HG02610 (cell line): ENCODE results near the gene SMCHD1.
A peak's percentile ranks its signal among the peaks of the same experiment; 100 is the strongest.
"Not testable (repeated sequence)": the region's sequence is repeated elsewhere in the genome, so short reads cannot be mapped to it uniquely, and the experiment has no call there.

Experiments used
- ATAC-seq: cut with Tn5 transposase; IDR thresholded peaks from one replicate; pipeline ENCODE4 v1.9.1; 2021; ENCODE audit warnings: mild to moderate bottlenecking, moderate library complexity; ENCODE audit not compliant: unreplicated experiment

SMCHD1 gene

DNA sequence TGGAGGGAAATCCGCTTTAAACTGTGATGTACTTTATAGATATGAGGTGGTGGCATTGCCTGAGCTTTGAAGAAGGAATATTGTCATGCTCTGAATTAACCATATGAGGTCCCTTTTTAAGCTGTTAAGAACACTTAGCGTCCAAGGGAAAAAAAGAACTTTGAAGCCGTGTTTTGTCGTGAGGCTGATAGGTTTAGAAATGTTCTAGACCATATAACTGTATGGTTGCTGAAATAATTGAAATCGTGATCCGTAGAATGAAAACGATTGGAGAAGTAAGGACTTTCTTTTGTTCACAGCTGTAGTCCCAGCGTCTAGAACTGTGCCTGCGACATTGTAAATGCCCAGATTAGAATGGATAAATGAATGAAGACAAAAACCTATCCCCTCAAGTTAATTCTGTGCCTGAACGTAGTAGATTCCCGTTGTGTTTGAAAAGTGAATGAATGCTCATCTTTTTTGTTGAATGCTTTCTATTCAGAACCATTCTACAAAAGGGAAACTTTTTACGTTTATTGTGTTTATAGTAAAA is 1.5 kb downstream of the SMCHD1 start:
- no peak for ATAC-seq

DNA sequence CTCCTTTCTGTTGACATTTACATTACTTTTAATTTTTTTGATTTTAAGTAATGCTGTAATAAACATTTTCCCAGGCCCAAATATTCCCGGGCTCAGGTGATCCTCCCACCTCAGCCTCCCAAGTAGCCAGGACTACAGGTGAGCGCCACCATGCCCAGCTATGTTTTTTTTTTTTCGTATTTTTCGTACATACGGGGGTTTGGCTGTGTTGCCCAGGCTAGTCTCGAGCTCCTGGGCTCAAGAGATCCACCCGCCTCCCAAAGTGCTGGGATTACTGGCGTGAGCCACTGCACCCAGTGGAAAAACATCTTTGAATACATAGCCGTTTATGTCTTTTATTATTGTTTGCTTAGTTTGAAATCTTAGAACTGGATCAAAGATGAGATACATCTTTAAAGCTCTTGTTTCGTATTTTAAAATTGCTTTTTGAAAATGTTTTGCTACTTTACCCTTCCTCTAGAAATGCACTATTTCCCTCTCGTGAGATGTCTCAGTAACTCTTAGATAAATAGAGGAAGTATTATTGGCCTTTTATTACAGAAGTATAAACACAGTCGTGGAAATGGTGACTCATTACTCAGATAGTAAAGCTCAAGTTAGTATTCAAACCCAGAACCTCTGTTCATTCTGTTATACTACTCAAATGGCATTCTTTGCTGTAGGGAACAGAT is 2.4 kb downstream of the SMCHD1 start:
- ATAC-seq, result no peak

DNA sequence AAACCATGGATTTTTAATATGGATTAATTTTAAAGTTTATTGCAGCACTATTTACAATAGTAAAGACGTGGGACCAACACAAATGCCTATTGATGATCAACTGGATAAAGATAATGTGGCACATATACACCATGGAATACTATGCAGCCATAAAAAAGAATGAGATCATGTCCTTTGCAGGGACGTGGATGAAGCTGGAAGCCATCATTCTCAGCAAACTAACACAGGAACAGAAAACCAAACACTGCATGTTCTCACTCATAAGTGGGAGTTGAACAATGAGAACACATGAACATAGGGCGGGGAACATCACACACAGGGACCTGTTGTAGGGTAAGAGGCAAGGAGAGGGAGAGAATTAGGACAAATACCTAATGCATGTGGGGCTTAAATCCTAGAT is 5.3 kb downstream of the SMCHD1 start:
- not testable (repeated sequence) for ATAC-seq

DNA sequence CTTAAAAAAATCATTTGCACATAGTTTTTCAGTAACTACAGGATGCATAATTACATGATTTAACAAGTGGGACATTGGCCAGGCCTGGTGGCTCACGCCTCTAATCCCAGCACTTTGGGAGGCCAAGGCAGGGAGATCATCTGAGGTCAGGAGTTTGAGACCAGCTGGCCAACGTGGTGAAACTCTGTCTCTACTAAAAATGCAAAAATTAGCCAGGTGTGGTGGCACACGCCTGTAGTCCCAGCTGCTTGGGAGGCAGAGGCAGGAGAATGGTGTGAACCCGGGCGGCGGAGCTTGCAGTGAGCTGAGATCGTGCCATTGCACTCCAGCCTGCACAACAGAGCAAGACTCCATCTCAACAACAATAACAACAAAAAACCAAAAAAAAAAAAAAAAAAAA is 6.8 kb downstream of the SMCHD1 start:
- not testable (repeated sequence) for ATAC-seq

DNA sequence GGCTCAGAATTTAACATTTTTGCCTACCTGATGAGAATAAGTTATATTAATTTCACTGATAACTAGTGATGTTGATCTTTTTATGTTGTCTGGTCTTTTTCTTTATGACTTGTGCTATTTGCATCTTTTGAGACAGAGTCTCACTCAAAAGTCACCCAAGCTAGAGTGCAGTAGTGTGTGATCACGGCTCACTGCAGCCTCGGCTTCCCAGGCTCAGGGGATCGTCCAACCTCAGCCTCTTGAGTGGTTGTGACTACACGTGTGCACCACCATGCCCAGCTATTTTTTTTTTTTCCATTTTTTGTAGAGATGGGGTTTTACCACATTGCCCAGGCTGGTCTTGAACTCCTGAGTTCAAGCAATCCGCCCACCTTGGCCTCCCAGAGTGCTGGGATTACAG is 7.5 kb downstream of the SMCHD1 start:
- ATAC-seq, result peak; percentile 66

DNA sequence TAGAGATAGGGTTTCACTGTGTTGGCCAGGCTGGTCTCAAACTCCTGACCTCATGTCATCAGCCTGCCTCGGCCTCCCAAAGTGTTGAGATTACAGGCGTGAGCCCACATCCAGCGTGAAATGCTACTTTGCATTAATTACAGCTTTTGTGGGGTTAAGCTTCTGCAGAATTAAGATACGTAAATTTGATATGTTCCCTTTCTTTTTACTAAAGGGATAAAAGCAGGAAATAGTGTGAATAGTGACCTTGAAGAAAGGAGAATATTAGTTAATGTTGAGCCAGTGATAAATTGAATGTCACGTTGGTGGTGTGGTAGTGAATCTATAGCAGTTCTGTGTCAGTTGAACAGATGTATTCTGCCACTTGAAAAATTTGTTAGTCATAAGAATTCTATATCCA is 16.9 kb downstream of the SMCHD1 start:
- no peak for ATAC-seq

DNA sequence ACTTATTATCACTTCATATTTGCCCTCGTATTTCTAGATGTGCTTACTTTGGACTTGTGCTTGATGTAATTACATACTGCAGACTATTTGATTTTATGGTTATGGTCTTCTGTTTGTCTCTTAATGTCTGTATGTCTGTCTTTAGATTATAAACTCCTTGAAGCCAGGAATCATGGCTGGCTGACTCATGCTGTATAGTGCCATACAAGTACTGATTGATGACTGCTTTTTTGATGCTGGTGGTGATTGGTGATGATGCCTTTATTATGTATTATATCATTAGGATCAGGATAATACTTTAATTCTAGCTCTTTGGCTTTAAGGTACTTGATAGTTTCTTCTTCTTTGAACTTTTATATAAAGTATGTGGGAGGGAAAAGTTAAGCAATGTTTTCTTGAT is 17.3 kb downstream of the SMCHD1 start:
- ATAC-seq, result no peak

DNA sequence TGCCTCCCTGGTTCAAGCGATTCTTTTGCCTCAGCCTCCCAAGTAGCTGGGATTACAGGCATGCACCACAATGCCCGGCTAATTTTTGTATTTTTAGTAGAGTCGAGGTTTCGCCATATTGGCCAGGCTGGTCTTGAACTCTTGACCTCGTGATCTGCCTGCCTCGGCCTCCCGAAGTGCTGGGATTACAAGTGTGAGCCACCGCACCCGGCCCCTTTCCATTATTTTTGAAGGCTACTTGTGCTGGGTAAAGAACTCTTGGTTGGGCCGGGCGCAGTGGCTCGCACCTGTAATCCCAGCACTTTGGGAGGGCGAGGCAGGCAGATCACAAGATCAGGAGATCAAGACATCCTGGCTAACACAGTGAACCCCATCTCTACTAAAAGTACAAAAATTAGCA is 23.4 kb downstream of the SMCHD1 start:
- ATAC-seq, result not testable (repeated sequence)

DNA sequence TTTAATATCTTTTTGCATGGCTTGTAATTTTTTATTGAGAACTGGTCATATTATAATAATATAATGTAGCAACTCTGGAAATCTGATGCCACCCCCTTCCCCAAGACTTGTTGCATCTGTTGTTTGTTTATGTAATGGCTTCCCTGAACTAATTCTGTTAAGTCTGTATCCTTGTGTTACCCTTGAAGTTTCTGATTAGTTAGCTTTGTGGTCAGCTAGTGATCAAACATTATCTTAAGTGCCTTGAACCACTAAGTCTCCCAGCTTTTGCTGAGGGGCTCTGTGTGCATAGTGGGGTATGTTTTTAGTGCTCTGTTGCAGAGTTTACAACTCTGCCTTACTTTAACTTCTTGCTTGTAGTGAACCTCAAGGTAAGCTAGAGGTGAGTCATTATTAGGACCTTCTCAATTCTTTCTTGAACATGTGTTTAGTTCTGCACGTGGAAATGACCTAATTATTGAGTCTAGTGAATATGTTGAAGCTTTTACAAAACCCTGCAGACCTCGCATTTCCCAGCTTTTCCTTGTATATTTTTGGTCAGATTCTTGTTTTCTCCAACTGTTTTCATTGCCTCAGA is 24.8 kb downstream of the SMCHD1 start:
- no peak for ATAC-seq

DNA sequence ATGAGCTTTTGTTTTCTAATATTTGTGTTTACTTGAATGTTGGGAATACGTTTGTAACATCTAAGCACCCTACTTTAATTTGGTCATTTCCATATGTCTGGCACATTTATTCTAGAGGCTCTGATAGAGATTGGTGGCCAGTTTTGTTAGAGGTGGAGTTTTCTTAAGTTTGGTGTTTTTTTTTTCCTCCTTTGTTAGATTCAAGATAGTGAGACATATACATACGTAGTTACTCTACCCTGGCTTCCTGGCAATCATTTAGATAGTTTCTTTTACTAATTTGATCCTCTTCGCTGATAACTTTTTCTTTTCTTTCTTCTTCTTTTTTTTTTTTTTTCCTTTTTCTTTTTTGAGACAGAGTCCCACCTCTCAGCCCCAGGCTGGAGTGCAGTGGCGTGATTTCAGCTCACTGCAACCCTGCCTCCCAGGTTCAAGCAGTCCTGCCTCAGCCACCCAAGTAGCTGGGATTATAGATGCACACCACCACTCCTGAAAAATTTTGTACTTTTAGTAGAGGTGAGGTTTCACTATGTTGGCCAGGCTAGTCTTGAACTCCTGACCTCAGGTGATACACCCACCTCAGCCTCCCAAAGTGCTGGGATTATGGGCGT is 26.6 kb downstream of the SMCHD1 start:
- ATAC-seq, result no peak

DNA sequence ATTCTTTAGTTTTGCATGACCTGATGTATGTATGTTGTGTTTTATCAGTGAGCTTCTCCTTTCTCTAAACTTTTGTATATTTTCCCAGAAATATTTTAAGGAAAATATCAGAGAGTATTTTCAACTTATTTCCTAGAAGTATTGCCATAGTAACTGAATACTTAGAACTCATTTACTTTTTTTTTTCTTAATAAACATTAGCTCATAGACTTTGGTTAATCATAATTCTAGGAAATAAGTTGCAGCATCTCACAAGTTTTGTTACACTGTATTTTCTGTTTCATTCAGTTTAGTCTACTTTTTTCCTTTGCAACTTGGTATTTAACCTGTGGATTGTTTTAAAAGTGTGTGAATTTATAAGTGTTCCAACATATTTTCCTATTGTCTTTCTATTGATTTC is 27.5 kb downstream of the SMCHD1 start:
- ATAC-seq, result no peak

DNA sequence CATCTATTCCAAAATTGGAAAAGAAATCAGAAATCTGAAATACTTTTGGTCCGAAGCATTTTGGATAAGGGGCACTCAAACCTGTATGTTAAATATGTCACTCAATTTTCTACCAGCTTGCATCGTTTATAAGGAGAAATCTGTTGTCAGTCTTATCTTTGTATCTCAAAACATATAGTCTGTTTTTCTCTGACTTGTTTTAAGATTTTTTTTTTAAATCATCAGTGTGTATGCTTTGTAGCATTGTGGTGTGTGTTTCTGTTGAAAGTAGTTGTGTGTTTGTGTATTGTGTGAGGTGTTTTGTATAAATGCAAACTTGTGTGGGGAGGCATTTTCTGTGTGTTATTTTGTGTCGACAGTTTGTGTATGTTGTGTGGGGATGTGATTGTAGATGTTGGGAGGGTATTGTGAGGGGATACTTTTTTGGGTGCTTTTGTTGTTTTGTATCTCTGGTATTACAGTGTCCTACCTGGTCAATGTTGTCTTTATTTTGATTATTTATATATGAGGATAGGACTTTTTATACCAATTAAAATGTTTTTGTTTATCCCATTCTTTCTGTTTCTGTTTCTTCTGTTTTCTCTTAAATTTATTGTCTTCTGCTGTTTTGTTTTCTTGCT is 30.9 kb downstream of the SMCHD1 start:
- ATAC-seq, result no peak

DNA sequence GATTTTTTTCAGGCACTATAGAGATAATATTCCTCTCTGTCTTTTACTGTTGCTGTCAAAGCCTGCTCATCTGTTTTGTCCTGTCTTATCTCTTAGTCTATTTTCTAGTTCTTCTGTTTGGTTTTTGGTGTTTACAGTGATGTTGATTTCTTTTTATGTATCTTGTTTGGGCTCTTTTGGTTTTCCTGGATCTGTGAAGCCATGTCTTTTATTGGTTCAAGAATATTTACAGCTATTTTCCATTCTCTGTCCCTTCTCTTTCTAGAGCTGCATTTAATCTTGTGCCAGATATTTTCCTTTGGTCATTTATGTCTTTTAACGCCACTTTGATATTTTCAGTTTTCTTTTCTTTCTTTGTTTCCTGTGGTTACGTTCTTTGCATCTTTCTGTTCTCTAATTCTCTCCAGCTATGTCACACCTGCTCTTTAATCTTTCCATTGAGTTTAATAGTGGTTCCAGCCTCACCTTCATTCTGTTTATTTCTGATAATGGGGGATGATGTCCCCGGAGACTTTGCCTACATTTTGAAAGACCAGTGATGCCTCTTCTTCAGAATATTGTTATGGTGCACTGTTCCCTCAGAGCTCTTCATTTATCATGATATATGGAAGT is 32.0 kb downstream of the SMCHD1 start:
- ATAC-seq, result peak; percentile 82

DNA sequence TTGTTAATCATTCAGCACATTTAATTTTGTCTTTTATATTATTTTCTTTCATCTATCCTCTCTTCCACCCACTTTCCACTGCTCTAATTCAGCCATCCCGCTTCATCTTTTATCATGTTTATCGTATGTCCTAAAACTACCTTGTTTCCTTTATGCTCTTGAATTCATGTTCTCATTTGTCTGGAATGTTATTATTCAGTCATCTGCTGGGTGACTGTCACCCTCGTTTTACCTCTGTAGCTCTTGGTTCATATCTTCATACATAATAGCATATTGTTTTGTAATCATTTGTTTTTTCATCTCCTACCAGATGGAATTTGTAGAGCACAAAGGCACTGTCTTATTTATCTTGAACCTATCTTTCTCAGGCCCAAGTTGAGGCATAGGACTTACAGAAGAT is 37.0 kb downstream of the SMCHD1 start:
- no peak for ATAC-seq

DNA sequence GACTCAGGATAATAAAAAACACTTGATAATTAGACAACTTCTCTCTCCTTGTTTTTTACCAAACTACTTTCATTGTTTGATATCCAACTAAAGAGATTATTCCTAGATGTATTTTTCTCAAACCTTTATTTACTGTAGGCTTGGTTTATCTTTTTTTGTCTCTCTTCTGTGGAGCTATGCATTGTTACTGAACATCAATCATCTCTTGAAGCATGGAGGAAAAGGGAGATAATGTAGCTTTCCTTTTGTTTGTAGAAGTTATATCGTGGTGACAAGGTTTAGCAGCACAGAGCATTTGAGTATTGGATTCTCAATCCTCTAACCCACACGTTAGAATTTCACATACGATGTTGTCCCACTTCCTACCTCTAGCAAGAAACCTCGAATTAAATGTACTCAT is 41.7 kb downstream of the SMCHD1 start:
- ATAC-seq, result no peak

DNA sequence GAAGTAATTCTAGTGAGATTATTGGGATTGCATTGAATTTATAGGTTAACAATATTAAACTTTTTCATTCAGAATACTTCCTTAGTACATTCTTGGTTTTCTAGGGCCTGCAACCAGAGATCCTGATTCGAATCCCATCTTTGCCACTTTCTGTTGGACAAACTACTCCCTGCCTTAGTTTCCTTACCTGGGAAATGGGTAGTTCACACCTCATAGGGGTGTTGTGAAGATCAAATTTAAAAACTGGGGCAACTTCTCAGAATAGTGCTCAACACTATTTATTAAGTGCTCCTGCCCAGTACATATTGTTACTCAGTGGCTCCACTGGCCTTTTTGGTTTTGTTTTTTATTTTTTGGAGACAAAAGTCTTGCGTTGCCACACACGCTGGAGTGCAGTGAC is 43.5 kb downstream of the SMCHD1 start:
- no peak for ATAC-seq

DNA sequence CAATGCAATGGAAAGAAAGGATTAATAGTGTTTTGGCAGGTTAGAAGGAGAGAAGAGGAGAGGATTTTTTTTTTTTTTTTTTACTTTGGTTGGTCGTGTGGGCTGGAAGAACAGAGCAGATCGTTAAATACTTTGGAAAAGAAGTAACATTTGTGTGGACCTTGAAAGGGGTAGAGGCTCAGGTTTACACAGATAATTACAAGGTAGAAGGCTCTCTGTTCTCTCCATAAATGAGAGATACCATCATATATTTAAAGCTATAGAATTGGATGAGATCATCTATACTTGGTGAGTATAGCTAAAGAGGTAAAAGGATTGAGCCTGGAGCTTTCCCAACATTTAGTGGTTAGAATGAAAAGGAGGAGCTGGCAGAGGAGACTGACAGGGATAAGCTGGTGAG is 49.0 kb downstream of the SMCHD1 start:
- no peak for ATAC-seq

DNA sequence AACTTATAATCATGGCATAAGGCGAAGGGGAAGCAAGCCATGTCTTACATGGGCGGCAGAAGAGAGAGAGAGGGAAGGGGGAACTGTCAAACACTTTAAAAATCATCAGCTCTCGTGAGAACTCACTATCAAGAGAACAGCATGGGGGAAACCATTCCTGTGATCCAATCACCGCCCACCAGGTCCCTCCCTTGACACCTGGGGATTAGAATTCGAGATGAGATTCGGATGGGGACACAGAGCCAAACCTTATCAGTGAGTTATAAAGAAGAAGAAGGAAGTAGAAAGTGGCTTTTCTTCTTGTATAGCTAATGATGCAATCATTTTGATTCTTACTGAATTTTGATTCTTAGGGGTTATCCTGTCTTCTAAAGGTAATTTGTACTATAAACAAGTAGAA is 51.4 kb downstream of the SMCHD1 start:
- no peak for ATAC-seq

DNA sequence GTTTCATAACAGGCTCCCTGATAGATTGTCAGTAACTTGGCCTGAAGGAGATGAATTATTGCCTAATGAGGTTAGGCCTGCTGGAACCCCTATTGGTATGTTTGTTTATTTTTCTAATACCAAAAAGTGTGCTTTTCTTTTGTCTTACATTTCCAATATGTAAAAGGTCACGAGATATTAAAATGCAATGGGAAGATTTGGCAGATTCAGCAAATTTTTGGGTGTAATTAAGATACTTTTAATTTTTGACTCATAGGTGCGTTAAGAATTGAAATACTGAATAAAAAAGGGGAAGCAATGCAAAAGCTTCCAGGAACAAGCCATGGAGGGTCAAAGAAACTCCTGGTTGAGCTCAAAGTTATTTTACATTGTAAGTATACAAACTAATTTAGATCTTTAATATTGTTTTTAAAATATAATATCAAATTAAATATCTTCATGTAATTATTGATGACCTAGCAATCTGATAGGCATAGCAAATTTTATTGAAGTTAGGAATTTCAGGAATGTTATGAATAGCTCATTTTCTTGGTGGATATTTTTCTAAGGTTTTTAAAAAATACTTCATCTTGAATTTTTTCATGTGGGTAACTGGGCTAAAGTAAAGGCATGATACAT is 52.1 kb downstream of the SMCHD1 start:
- ATAC-seq, result no peak

DNA sequence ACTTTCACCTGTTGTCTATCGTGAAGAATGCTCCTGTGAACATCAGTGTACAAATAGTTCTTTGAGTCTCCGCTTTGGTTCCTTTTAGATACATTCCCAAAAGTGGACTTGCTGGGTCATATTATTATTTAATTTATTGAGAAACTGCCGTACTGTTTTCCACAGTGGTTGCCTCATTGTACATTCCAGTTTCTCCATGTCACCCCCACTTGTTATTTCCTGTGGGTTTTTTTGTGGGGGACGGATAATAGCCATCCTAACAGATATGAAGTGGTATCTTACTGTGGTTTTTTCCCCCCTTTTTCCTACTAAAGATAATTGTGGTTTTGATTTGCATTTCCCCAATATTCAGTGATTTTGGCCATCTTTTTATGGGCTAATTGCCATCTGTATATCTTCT is 53.8 kb downstream of the SMCHD1 start:
- no peak for ATAC-seq

DNA sequence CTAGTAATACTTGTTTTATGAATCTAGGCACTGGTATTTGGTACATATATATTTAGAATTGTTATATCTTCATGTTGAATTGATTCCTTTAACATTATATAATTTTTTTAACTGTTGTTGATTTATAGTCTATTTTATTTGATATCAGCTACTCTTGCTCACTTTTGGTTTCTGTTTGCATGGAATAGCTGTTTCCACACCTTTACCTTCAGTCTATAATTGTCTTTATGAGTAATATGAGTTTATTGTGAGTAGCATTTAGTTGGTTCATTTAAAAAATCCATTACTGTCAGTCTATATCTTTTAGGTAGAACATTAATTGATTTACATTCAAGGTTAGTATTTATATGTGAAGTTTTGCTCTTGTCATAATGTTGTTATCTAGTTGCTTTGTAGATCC is 58.6 kb downstream of the SMCHD1 start:
- no peak for ATAC-seq
